ENCODE results near the gene PRDM10. TPM values are rescaled to one million over a fixed set of nuclear protein-coding genes. Genes with fewer than 3 reads are reported as not detected.

PRDM10 gene
- total RNA-seq, 4 donors from 2014 or later, result 5.1 to 8.6 (median 7.6) TPM

- no peak for TF ChIP-seq POLR2AphosphoS5 (IDR thresholded peaks at IDR 0.05)
- Histone ChIP-seq H3K4me3 (no peak overlapping the region), H3K27me3 (no peaks in the 10 kb centered on the region), H3K36me3 (no peaks in the 10 kb centered on the region), H3K9me3 (no peaks in the 10 kb centered on the region), H3K4me1 (no peaks in the 10 kb centered on the region), H3K27ac (replicated peaks in 1 of 4) (no peak overlapping the region)
- intact Hi-C loops (cut with DNase I), result no loop called here
- 90% methylated on average over 3 of the region's 3 CpGs for WGBS
- DNase-seq (ENCODE audit: extremely low spot score), result no peak
Observed at GRCh38 chr11:130037058-130037457, 34.4 kb upstream of the PRDM10 start.

- no peak for DNase-seq (ENCODE audit: extremely low spot score)
- H3K27ac ChIP-seq (replicated peaks in 1 of 4), result no peak overlapping the region
- no peak overlapping the region for H3K4me3 ChIP-seq
- H3K9me3 ChIP-seq, result no peaks in the 10 kb centered on the region
- intact Hi-C loops (cut with DNase I), result no loop called here
- no peaks in the 10 kb centered on the region for H3K36me3 ChIP-seq
- no peaks in the 10 kb centered on the region for H3K27me3 ChIP-seq
- H3K4me1 ChIP-seq, result no peaks in the 10 kb centered on the region
- no peak for TF ChIP-seq POLR2A (IDR thresholded peaks at IDR 0.05; ENCODE audit: low read depth)
- TF ChIP-seq EP300 (IDR thresholded peaks at IDR 0.05), result no peak
- TF ChIP-seq CTCF (IDR thresholded peaks at IDR 0.05), result no peak
- no peak for TF ChIP-seq POLR2AphosphoS5 (IDR thresholded peaks at IDR 0.05)
Observed at GRCh38 chr11:130034236-130034635, 31.6 kb upstream of the PRDM10 start.

GRCh38 chr11:130032931-130033330 lies 30.3 kb upstream of the PRDM10 start:
- TF ChIP-seq CTCF (IDR thresholded peaks at IDR 0.05) (no peak), EP300 (IDR thresholded peaks at IDR 0.05) (no peak), POLR2AphosphoS5 (IDR thresholded peaks at IDR 0.05) (no peak), POLR2A (IDR thresholded peaks at IDR 0.05; ENCODE audit: low read depth) (no peak)
- H3K36me3 ChIP-seq, result no peaks in the 10 kb centered on the region
- no peaks in the 10 kb centered on the region for H3K9me3 ChIP-seq
- H3K27me3 ChIP-seq, result no peaks in the 10 kb centered on the region
- DNase-seq (ENCODE audit: extremely low spot score), result no peak
- intact Hi-C loops (cut with DNase I), result no loop called here
- no peak overlapping the region for H3K27ac ChIP-seq (replicated peaks in 1 of 4)
- H3K4me1 ChIP-seq, result no peaks in the 10 kb centered on the region
- no peak overlapping the region for H3K4me3 ChIP-seq
- 95% methylated on average over 44 of the region's 44 CpGs for WGBS

- no peak for DNase-seq (ENCODE audit: extremely low spot score)
- Histone ChIP-seq H3K4me3 (no peak overlapping the region), H3K27me3 (no peaks in the 10 kb centered on the region), H3K4me1 (no peaks in the 10 kb centered on the region), H3K9me3 (no peaks in the 10 kb centered on the region), H3K27ac (replicated peaks in 1 of 4) (no peak overlapping the region), H3K36me3 (no peaks in the 10 kb centered on the region)
- intact Hi-C loops (cut with DNase I), result no loop called here
- 91% methylated on average over 2 of the region's 2 CpGs for WGBS
- no peak for TF ChIP-seq POLR2AphosphoS5 (IDR thresholded peaks at IDR 0.05)
Observed at GRCh38 chr11:130031945-130032344, 29.3 kb upstream of the PRDM10 start.

GRCh38 chr11:130031056-130031455 lies 28.4 kb upstream of the PRDM10 start:
- DNase-seq (ENCODE audit: extremely low spot score), result no peak
- Histone ChIP-seq H3K4me3 (no peak overlapping the region), H3K4me1 (no peaks in the 10 kb centered on the region), H3K9me3 (no peaks in the 10 kb centered on the region), H3K27ac (replicated peaks in 1 of 4) (no peak overlapping the region), H3K36me3 (no peaks in the 10 kb centered on the region), H3K27me3 (no peaks in the 10 kb centered on the region)
- TF ChIP-seq POLR2AphosphoS5 (IDR thresholded peaks at IDR 0.05) (no peak), EP300 (IDR thresholded peaks at IDR 0.05) (no peak), POLR2A (IDR thresholded peaks at IDR 0.05; ENCODE audit: low read depth) (no peak), CTCF (IDR thresholded peaks at IDR 0.05) (no peak)
- intact Hi-C loops (cut with DNase I), result no loop called here
- WGBS, result 100% methylated on average over 1 of the region's 1 CpG

- Histone ChIP-seq H3K4me3 (no peak overlapping the region), H3K9me3 (no peaks in the 10 kb centered on the region), H3K36me3 (no peaks in the 10 kb centered on the region), H3K4me1 (no peaks in the 10 kb centered on the region), H3K27ac (replicated peaks in 1 of 4) (no peak overlapping the region), H3K27me3 (no peaks in the 10 kb centered on the region)
- TF ChIP-seq POLR2AphosphoS5 (IDR thresholded peaks at IDR 0.05) (no peak), EP300 (IDR thresholded peaks at IDR 0.05) (no peak), POLR2A (IDR thresholded peaks at IDR 0.05; ENCODE audit: low read depth) (no peak), CTCF (IDR thresholded peaks at IDR 0.05) (no peak)
- DNase-seq (ENCODE audit: extremely low spot score), result no peak
- intact Hi-C loops (cut with DNase I), result no loop called here
- WGBS, result 85% methylated on average over 3 of the region's 3 CpGs
Observed at GRCh38 chr11:130029137-130029536, 26.5 kb upstream of the PRDM10 start.
